HG03095 (cell line): ENCODE results near the gene MAN2B1.
"Not testable (repeated sequence)": the region's sequence is repeated elsewhere in the genome, so short reads cannot be mapped to it uniquely, and the experiment has no call there.

ENCODE experiments used
- ATAC-seq: cut with Tn5 transposase; IDR thresholded peaks from one replicate; pipeline ENCODE4 v1.9.1; 2021; ENCODE audit warnings: moderate library complexity; ENCODE audit not compliant: unreplicated experiment

The MAN2B1 gene

GRCh38 chr19:12664406-12665280, 1.9 kb downstream of the MAN2B1 start:
- ATAC-seq: no peak

GRCh38 chr19:12660980-12661379, 5.6 kb downstream of the MAN2B1 start:
- no peak for ATAC-seq

- ATAC-seq: no peak
Measured at GRCh38 chr19:12657966-12658365, 8.6 kb downstream of the MAN2B1 start.

GRCh38 chr19:12656899-12657571, 9.5 kb downstream of the MAN2B1 start:
- ATAC-seq: no peak

GRCh38 chr19:12655546-12655945, 11.0 kb downstream of the MAN2B1 start:
- no peak for ATAC-seq

GRCh38 chr19:12652219-12652618, 14.3 kb downstream of the MAN2B1 start:
- no peak for ATAC-seq

- no peak for ATAC-seq
Measured at GRCh38 chr19:12649941-12650340, 16.6 kb downstream of the MAN2B1 start.

GRCh38 chr19:12648088-12648487, 18.5 kb downstream of the MAN2B1 start:
- no peak for ATAC-seq

GRCh38 chr19:12647490-12648071, 19.0 kb downstream of the MAN2B1 start:
- no peak for ATAC-seq

DNA sequence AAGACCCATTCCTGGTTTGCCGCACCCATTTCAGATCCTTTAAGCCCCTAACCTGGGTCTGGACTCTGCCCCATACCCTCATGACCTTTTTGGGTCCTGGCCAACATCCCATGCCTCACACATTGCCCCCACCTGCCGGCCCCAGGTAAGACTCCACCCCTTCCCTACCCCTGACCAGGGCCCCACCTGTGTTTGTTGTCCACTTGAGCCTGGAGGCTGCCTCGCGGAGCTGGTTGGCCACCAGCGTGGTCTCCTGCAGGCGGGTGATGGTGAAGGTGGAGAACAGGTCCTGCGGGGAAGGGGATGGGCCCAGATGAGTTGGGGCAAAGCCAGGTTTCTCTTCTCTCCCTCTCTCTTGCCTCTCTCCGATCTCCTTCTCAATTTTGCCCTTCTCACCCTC, 19.5 kb downstream of the MAN2B1 start:
- ATAC-seq: no peak

GRCh38 chr19:12646551-12646950, 20.0 kb downstream of the MAN2B1 start:
- ATAC-seq: no peak

DNA sequence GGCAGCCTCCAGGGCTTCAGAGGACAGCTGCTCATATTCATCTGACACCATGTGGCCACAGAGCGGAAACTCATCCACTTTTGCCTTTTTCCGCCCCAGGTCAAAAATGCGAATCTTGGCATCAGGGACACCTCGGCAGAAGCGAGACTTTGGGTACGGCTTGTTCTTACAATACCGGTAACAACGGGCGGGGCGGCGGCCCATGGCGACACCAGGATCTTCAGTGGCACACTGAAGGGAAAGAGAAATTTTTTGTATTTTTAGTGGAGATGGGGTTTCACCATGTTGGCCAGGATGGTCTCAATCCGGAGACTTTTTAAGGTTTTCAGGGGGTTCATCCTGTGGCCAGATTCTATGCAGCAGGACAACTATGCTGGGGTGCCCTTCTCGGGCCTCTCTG, 22.8 kb downstream of the MAN2B1 start:
- not testable (repeated sequence) for ATAC-seq

DNA sequence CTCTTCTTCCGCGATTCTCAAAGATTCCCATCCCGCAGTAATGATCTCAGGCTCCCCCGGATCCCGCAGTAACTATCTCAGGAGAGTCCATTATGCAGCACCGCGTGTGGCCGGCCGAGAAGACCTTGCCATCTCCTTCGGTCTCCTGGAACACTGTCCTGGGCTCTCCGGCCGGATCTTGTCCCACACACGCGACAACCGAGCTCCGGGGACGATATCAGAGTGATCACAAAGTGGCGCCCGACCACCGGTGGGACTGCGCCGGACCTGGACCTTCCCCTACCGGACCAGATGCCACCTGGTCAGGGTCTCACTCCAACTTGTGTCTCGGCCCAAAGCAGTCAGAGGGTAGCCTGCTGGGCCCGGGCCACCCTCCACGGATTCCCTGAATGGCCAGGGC, 24.0 kb downstream of the MAN2B1 start:
- no peak for ATAC-seq

GRCh38 chr19:12641456-12641855, 25.1 kb downstream of the MAN2B1 start:
- no peak for ATAC-seq

- no peak for ATAC-seq
Measured at GRCh38 chr19:12639901-12640613, 26.5 kb downstream of the MAN2B1 start.

GRCh38 chr19:12638611-12639182, 27.8 kb downstream of the MAN2B1 start:
- ATAC-seq: no peak

DNA sequence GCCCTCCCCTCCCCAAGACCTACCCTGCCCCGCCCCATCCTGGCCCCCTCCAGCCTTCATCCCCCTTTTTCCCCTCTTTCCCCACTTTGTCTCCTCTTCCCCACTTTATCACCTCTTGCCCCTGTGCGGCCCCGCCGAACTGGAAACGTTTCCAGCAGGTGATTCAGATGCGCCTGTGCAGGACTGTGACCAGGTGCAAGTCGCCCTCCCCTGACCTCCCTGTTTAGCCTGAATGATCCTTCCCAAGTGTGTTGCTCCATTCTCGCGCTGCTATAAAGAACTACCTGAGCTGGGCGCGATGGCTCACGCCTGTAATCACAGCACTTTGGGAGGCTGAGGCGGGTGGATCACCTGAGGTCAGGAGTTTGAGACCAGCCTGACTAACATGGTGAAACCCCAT, 29.9 kb downstream of the MAN2B1 start:
- no peak for ATAC-seq

GRCh38 chr19:12629215-12629614, 37.3 kb downstream of the MAN2B1 start:
- no peak for ATAC-seq

DNA sequence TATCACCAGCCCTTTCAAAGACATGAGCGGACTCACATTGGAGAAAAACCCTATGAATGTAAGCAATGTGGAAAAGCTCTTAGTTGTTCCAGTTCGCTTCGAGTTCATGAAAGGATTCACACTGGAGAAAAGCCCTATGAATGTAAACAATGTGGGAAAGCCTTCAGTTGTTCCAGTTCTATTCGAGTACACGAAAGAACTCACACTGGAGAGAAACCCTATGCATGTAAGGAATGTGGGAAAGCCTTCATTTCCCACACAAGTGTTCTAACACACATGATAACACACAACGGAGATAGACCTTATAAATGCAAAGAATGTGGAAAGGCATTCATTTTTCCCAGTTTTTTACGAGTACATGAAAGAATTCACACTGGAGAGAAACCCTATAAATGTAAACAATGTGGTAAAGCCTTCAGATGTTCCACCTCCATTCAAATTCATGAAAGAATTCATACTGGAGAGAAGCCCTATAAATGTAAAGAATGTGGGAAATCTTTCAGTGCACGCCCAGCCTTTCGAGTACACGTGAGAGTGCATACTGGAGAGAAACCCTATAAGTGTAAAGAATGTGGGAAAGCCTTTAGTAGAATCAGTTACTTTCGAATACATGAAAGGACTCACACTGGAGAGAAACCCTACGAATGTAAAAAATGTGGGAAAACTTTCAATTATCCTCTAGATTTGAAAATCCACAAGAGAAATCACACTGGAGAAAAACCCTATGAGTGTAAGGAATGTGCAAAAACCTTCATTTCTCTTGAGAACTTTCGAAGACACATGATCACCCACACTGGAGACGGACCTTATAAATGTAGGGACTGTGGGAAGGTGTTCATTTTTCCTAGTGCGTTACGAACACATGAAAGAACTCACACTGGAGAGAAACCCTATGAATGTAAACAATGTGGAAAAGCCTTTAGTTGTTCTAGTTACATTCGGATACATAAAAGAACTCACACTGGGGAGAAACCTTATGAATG, 38.2 kb downstream of the MAN2B1 start:
- ATAC-seq: no peak

- ATAC-seq: no peak
Measured at GRCh38 chr19:12626958-12627357, 39.6 kb downstream of the MAN2B1 start.
